Sigmoid colon (tissue), 7 donors: ENCODE measurements around the gene NREP. TPM values are rescaled to one million over a fixed set of nuclear protein-coding genes. Genes with fewer than 3 reads are reported as not detected.

Experiments
- DNase-seq: peaks from one replicate; pipeline ENCODE4 v3.0.0-alpha.2; 2019
- H3K27ac ChIP-seq, 4 donors: fragments of 200-600 bp; sonication (generic); one replicate each; pipeline ENCODE4 v1.5.1; 2016 to 2019; ENCODE audit warnings: mild to moderate bottlenecking in 1 of 4
- H3K27me3 ChIP-seq, 3 donors: fragments of 200-600 bp; sonication (generic); one replicate each; pipeline ENCODE4 v1.5.1; 2019; ENCODE audit warnings: mild to moderate bottlenecking in 1 of 3
- H3K36me3 ChIP-seq, 4 donors: fragments of 200-600 bp; sonication (generic); one replicate each; pipeline ENCODE4 v1.5.1; 2016 to 2019
- H3K4me1 ChIP-seq, 4 donors: fragments of 200-600 bp; sonication (generic); one replicate each; pipeline ENCODE4 v1.5.1; 2017 to 2019
- H3K4me3 ChIP-seq, 4 donors: fragments of 200-600 bp; sonication (generic); one replicate each; pipeline ENCODE4 v1.5.1; 2017 to 2019; ENCODE audit warnings: mild to moderate bottlenecking in 2 of 4, moderate library complexity in 1 of 4
- H3K9me3 ChIP-seq, 4 donors: fragments of 200-600 bp in 3 of 4; sonication (generic) in 3 of 4; one replicate each; pipeline versions ENCODE4 v1.5.1 to v1.6.1; 2013 to 2019
- CTCF ChIP-seq, 4 experiments: fragments of 450-650 bp in 3 of 4; fragments of 200-600 bp in 1 of 4; IDR thresholded peaks; one replicate each; pipeline ENCODE4 v1.5.1; 2016 to 2019; ENCODE audit warnings: antibody characterized with exemption in 4 of 4, mild to moderate bottlenecking in 3 of 4, moderate library complexity in 2 of 4
- EP300 ChIP-seq, 4 donors: sonication (generic); formaldehyde crosslinking; IDR thresholded peaks; one replicate each; pipeline ENCODE4 v1.6.1; 2017; ENCODE audit warnings: antibody characterized with exemption in 4 of 4
- POLR2A ChIP-seq, 2 donors: fragments of 450-650 bp; IDR thresholded peaks; one replicate each; pipeline ENCODE4 v1.6.1; 2016; ENCODE audit warnings: antibody characterized with exemption in 2 of 2, mild to moderate bottlenecking in 2 of 2, moderate library complexity in 2 of 2
- POLR2AphosphoS5 ChIP-seq, 4 donors: sonication (generic); formaldehyde crosslinking; IDR thresholded peaks; one replicate each; pipeline ENCODE4 v1.6.1; 2017; ENCODE audit warnings: antibody characterized with exemption in 4 of 4
- WGBS, 2 donors: extraction: QIAGEN DNeasy Blood & Tissue Kit; methylation state at CpG; one replicate each; pipeline ENCODE4 v1.1.7; 2013; 5-methylcytosine and 5-hydroxymethylcytosine counted together
- intact Hi-C: fragments of 100-400 bp; cut with DNase I; formaldehyde crosslinking; loops from one replicate; pipeline ENCODE4 v1.15.1; 2023
- polyA plus RNA-seq, 3 donors: library from polyadenylated mRNA; stranded (reverse); fragments of 200-250 nt; gene quantifications; one replicate each; pipeline ENCODE4 v1.2.3, GENCODE V29; 2013
- total RNA-seq, 4 donors: library from RNA; depleted of rRNA; stranded (reverse); fragments of >200 nt; gene quantifications; one replicate each; pipeline ENCODE4 v1.1.0, GENCODE V29; 2016
- donor health status: healthy with polysubstance abuse.
- donor health status: Bipolar disorder and iron deficiency.
- donor health status: healthy.

The NREP gene
- total and polyA plus RNA-seq, 7 donors: 6.5 to 41.3 (median 14.6) TPM

GRCh38 chr5:111800351-111800750 lies 43.4 kb upstream of the NREP start:
- H3K27ac ChIP-seq: no peak overlapping the region
- no peak for TF ChIP-seq CTCF (IDR thresholded peaks at IDR 0.05)
- TF ChIP-seq POLR2AphosphoS5 (IDR thresholded peaks at IDR 0.05): no peak
- no peak for TF ChIP-seq EP300 (IDR thresholded peaks at IDR 0.05)
- TF ChIP-seq POLR2A (IDR thresholded peaks at IDR 0.05): no peak
- DNase-seq: no peak
- 64 to 76% methylated on average over 3 of the region's 3 CpGs for WGBS, 2 donors
- no peaks in the 10 kb centered on the region for H3K9me3 ChIP-seq
- H3K36me3 ChIP-seq: no peaks in the 10 kb centered on the region
- intact Hi-C loops: no loop called here
- H3K27me3 ChIP-seq: no peaks in the 10 kb centered on the region
- H3K4me1 ChIP-seq: no peaks in the 10 kb centered on the region
- no peak overlapping the region for H3K4me3 ChIP-seq

- Histone ChIP-seq H3K27me3 (no peaks in the 10 kb centered on the region), H3K4me1 (no peaks in the 10 kb centered on the region), H3K4me3 (no peak overlapping the region), H3K9me3 (no peaks in the 10 kb centered on the region), H3K27ac (no peak overlapping the region), H3K36me3 (no peaks in the 10 kb centered on the region)
- TF ChIP-seq EP300 (IDR thresholded peaks at IDR 0.05): no peak
- intact Hi-C loops: no loop called here
- WGBS, 2 donors: 67 to 86% methylated on average over 1 of the region's 1 CpG
- DNase-seq: no peak
Observed at GRCh38 chr5:111795142-111795541, 38.1 kb upstream of the NREP start.

GRCh38 chr5:111792471-111793058 lies 35.6 kb upstream of the NREP start:
- no peak for DNase-seq
- 84 to 85% methylated on average over 4 of the region's 4 CpGs for WGBS, 2 donors
- no peaks in the 10 kb centered on the region for H3K9me3 ChIP-seq
- TF ChIP-seq CTCF (IDR thresholded peaks at IDR 0.05) (no peak), EP300 (IDR thresholded peaks at IDR 0.05) (no peak), POLR2AphosphoS5 (IDR thresholded peaks at IDR 0.05) (no peak), POLR2A (IDR thresholded peaks at IDR 0.05) (no peak)
- no peak overlapping the region for H3K4me3 ChIP-seq
- no peaks in the 10 kb centered on the region for H3K36me3 ChIP-seq
- H3K27ac ChIP-seq: no peak overlapping the region
- no peaks in the 10 kb centered on the region for H3K4me1 ChIP-seq
- H3K27me3 ChIP-seq: no peaks in the 10 kb centered on the region
- intact Hi-C loops: no loop called here

- no peak for DNase-seq
- Histone ChIP-seq H3K4me3 (no peak overlapping the region), H3K4me1 (no peaks in the 10 kb centered on the region), H3K27me3 (no peaks in the 10 kb centered on the region), H3K27ac (no peak overlapping the region), H3K9me3 (no peaks in the 10 kb centered on the region), H3K36me3 (no peaks in the 10 kb centered on the region)
- intact Hi-C loops: no loop called here
- WGBS, 2 donors: 92 to 100% methylated on average over 1 of the region's 1 CpG
- TF ChIP-seq POLR2AphosphoS5 (IDR thresholded peaks at IDR 0.05) (no peak), EP300 (IDR thresholded peaks at IDR 0.05) (no peak), CTCF (IDR thresholded peaks at IDR 0.05) (no peak), POLR2A (IDR thresholded peaks at IDR 0.05) (no peak)
Observed at GRCh38 chr5:111790295-111790694, 33.3 kb upstream of the NREP start.

- no peak for TF ChIP-seq POLR2A (IDR thresholded peaks at IDR 0.05)
- no peak for TF ChIP-seq POLR2AphosphoS5 (IDR thresholded peaks at IDR 0.05)
- TF ChIP-seq CTCF (IDR thresholded peaks at IDR 0.05): no peak
- TF ChIP-seq EP300 (IDR thresholded peaks at IDR 0.05): no peak
- Histone ChIP-seq H3K36me3 (no peaks in the 10 kb centered on the region), H3K27ac (no peak overlapping the region), H3K9me3 (no peaks in the 10 kb centered on the region), H3K27me3 (no peaks in the 10 kb centered on the region), H3K4me1 (no peaks in the 10 kb centered on the region), H3K4me3 (no peak overlapping the region)
- intact Hi-C loops: no loop called here
- no peak for DNase-seq
Observed at GRCh38 chr5:111787006-111787405, 30.0 kb upstream of the NREP start.
